Mammary epithelial cell (primary cell): ENCODE measurements around the gene HYAL2.

Experiments used
- CTCF ChIP-seq, 2 donors: IDR thresholded peaks in 1 of 2; conservative IDR thresholded peaks in 1 of 2; 2 replicates each; pipeline ENCODE4 v1.5.1; 2011 to 2012; ENCODE audit warnings: inconsistent platforms in 2 of 2, low read length in 2 of 2, mild to moderate bottlenecking in 2 of 2, control low read depth in 1 of 2, low read depth in 1 of 2; ENCODE audit not compliant: insufficient read depth in 1 of 2; ENCODE audit errors: extremely low read depth in 1 of 2
- EZH2 ChIP-seq: IDR thresholded peaks from 2 replicates; pipeline ENCODE4 v1.6.1; 2012; ENCODE audit warnings: low read length, inconsistent platforms, borderline replicate concordance

- TF ChIP-seq CTCF (conservative IDR thresholded peaks at IDR 0.05 in 1 of 2, IDR thresholded peaks at IDR 0.05 in 1 of 2; ENCODE audit: extremely low read depth in 1 of 2, insufficient read depth in 1 of 2, low read depth in 1 of 2, low read length in 2 of 2) (no peak), EZH2 (no peak)
These were observed 495 bp downstream of the HYAL2 start for GRCh38 chr3:50322115-50322385.
